ENCODE data around the gene THOP1.
"Not testable (repeated sequence)": the region's sequence is repeated elsewhere in the genome, so short reads cannot be mapped to it uniquely, and the experiment has no call there.

The THOP1 gene

DNA sequence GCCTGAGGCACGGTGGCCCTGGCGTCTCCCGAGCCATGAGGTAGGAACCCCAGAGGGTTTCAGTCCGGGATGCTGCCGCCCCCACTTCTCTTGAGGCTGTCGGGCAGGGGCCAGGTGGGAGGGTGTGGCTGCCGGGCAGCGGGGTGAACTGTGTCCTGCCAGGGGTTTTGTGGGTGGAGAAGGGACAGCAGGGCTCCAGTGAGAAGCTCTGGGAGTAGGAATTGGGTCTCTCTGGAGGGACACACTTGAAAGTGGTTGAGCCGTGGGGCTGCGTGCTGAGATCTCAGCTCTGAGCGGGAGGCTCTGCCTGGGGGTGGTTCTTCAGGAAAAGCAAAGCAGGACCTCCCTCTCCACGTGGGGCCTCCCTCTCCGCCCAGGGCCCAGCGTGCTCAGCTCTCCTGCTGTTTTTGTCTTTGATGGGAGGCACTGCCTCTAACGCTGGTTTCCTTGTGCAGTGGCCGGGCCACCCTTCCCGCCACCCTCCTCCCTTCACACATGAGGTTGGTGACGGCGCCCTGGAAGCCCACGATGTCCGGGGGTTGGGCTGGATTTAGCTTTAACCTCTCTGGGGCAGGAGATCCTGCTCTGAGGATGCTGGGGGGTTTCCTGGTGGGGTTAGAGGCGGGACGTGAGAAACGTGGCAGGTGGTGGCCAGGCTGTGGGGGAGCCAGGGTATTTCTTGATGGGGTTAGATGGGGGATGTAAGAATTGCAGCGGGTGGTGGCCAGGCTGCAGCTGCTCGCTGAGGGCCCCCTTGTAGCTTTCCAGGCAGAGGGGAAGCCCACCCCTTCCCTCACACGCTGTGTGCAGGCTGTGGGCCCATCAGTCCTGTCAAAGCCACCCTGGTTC is 19.1 kb downstream of the THOP1 start:
- no peak for DNase-seq

DNA sequence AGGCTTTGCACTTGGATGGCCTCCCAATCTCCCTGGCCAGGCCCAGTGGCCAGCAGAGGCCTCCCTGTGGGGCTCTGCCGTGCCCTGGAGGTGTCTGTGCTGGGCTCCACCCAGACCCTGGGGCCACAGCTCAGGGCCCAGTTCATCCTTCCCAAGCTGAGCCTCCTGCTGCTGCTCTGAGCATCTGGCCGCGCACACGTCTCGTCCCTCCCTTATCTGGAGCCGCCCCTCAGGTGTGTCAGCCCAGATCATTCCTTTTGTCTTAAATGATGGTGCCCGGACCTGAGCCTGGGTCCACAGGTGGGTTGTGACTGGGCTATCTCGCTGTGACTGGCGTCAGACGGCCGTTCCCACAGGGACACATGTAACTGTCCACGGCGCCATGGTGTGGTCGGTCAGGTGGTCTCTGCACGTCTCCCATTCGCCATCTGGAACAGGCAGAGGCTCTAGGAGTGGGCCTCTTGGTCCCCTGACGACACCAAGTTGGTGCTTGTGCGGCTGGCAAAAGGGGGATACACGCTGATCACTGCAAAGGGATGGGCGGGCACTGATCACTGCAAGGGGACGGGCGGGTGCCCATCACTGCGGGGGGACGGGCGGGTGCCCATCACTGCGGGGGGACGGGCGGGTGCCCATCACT is 20.1 kb downstream of the THOP1 start:
- no peak for DNase-seq

DNA sequence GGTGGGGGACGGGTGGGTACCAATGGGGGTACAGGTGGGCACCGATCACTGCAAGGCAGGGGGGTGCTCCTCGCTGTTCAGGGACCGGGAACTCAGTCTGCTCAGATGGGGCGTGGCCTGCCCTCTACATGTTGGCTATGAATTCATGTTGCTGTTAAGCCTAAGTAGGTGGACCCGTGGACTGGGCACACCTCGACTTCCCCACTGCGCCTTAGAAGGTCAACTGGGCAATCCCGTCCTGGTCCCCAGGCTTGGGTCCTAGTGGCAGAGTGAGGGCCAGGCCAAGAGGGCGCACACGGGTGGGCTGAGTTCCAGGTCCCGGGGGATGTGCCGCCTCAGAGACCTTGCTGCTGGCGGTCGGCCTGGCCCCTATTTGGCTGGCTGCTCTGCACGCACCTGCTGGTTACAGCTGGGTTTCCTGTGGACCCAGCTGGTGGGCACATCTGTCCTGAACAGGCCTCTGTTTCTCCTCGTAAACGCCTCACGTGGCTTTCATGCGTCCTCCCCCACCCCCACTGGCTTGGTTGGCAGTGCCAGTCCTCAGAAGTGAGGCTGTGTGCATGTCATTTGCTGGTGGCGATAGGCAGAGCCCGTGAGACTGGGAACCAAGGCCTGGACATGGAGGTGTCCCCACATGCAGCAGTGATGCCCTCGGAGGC is 20.8 kb downstream of the THOP1 start:
- no peak for DNase-seq

DNA sequence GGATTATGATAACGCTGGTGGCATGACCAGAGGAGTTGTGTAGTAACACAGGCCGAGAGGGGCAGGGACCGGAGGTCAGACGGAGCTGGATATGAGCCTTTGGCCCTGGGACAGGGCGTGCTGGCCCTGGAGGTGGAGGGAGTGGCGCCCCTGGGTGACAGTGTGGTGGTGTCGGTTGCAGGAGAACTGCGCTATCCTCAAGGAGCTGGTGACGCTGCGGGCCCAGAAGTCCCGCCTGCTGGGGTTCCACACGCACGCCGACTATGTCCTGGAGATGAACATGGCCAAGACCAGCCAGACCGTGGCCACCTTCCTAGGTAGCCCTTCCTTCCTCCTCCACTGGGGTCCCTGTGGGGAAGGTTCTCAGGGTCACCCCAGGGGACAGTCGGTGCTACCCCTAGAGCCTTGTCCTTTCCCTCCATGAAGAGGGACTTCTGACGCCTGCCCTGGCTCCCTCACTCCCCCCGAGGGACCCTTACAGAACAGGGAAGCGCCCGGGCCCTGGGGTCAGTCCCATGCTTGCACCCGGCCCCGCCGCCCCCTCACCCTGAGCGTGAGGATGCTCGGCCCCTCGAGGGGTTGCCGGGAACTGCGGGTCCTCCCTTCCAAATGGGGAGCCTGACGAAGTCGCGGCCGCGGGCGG is 21.6 kb downstream of the THOP1 start:
- no peak for DNase-seq

DNA sequence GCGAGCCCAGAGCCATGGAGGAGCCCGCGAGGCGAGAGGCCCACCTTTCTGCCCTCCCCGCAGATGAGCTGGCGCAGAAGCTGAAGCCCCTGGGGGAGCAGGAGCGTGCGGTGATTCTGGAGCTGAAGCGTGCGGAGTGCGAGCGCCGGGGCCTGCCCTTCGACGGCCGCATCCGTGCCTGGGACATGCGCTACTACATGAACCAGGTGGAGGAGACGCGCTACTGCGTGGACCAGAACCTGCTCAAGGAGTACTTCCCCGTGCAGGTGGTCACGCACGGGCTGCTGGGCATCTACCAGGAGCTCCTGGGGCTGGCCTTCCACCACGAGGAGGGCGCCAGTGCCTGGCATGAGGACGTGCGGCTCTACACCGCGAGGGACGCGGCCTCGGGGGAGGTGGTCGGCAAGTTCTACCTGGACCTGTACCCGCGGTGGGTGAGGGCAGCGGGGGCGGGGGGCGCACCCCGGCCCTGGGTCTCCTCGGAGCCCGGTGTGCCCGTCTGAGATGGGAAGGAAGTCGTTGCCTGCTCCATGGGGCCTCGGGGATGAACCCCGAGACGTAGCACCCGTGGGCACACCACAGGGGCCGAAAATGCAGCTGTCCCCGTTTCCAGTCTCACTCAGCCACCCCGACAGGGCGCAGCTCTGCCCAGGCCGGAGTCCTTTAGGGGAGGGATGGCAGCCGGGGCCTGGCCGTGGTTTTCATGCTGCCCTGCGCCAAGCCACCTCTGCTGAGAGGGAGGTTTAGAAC is 22.3 kb downstream of the THOP1 start:
- no peak for DNase-seq

DNA sequence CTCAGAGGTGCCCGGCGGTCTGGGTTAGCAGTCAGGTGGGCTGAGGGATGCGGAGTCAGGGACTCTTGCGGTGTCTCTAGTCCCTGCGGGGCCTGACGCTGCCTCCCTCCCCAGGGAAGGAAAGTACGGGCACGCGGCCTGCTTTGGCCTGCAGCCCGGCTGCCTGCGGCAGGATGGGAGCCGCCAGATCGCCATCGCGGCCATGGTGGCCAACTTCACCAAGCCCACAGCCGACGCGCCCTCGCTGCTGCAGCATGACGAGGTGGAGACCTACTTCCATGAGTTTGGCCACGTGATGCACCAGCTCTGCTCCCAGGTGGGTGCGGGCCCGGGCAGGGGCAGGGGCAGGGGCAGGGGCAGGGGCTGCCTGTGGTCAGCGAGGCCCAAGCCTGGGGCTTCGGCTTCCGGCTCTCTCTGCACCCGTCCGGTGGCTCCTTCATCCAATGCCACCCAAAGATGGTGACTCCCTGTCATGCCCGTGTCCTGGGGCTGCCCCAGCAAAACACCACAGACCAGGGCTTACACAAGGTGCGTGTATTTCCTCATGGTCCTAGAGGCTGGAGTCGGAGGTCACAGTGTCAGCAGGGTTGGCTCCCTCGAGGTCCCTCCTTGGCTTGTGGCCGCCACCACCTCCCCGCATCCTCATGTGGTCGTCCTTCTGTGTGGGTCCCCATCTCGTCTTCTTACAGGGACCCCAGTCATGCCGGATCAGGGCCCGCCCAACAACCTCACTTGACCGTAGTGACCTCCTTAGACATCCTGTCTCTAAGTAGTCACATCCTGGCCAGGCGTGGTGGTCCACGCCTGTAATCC is 23.0 kb downstream of the THOP1 start:
- DNase-seq = no peak

DNA sequence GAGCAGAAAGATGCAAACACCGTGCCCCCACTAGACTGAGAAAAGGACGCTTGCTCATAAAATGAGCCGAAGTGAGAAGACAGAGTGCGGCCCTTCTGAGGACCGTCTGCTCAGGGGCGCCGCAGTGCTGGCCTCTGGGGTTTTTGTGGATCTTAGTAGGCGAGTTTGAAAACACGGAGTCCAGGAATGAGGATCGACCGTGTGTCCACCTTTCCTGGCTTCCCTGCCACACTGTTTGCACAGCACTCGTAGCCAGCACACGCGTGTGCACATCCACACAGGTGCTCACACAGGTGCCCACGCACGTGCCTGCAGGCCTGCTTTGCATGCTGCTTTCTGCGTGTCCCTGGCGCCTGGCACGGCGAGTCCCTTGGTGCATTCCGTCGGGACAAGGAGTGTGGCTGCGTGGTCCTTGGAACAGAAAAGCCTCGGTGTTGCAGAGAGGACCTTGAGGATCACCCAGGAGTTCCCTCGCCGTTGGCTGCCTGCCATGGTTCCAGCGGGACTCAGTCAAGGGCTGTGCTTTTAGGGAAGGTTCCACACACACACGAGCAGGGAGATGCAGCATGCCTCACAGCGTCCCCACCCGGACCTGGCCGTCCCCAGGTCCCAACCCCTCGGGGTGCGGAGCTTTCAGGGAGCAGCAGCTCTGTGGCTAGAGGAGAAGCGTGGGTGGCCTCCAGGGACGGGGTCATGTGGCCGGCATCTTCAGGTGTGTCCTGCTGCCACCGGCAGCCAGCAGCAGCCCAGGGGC is 24.3 kb downstream of the THOP1 start:
- DNase-seq = no peak

DNA sequence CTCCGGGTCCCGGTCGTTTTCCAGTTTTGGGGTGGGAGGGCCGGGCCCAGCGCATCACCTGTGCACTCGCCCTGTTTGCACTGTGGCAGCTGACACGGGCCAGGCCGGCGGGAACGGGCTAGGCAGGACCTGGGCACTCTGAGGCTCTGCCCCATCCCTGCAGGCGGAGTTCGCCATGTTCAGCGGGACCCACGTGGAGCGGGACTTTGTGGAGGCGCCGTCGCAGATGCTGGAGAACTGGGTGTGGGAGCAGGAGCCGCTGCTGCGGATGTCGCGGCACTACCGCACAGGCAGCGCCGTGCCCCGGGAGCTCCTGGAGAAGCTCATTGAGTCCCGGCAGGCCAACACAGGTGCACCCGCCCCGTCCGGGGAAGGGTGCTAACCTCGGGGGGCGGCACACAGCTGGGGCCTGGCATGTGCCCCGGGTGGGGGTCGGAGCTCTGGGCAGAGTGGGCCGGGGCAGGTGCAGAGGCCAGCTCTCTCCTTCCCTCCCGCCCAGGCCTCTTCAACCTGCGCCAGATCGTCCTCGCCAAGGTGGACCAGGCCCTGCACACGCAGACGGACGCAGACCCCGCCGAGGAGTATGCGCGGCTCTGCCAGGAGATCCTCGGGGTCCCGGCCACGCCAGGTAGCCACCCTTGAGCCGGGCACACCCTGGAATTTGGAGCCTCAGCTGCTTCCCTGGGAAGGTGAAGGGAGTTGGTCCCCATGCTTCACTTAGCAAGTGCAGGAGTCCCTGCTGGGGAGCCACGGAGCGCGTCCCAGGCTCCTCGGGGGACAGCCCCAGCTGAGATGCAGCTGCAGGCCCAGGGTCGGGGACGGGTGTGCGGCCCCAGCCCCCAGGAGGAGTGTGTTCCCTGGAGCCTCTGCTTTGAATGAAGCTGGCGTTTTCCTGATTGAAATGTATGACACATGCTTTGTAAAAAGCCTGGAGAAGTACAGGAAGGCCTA is 25.1 kb downstream of the THOP1 start:
- DNase-seq = no peak

DNA sequence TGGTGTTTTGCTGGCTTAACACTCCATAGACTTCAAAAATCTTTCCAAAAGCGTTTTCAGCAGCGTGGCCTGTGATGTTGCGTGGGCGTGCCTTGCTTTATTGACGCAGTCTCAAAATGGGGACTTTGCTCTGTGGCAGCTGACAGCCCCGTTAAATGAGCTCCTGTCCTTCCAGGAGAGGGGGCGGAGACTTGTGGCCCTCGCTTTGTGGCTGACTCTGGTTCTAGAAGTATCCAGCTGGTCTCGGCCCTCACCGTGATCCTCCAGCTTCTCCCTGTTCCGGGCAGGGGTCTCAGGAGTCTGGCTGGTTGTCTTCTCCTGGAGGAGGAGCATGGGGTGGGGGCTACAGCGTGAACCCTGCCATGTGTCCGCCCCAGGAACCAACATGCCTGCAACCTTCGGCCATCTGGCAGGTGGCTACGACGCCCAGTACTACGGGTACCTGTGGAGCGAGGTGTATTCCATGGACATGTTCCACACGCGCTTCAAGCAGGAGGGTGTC is 26.0 kb downstream of the THOP1 start:
- DNase-seq = no peak

DNA sequence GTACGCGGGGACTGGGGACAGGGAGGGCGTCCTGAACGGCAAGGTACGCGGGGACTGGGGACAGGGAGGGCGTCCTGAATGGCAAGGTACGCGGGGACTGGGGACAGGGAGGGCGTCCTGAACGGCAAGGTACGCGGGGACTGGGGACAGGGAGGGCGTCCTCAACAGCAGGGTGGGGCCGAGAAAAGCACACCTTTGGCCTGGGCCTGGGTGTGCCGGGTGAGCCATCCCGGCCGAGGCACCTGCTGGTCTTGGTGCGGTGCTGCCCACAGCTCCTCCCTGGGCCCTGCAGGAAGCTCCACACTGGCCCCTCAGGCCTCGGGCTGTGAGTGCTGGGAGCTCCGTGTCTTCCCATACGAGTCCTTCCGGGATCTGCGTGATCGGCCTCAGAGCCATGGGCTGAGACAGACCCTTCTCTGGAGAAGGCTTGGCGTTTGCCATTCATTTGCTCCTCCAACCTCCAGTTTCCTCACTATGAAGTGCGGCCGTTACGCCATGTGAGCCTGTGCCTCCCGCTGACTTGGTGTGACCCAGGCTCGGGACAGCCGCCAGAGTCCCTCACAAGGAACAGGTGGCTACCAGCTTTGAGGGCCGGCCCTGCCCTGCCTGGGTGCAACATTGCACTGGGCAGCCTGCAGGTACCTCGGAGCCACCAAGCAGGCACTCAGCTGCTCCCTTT is 26.6 kb downstream of the THOP1 start:
- DNase-seq = no peak

DNA sequence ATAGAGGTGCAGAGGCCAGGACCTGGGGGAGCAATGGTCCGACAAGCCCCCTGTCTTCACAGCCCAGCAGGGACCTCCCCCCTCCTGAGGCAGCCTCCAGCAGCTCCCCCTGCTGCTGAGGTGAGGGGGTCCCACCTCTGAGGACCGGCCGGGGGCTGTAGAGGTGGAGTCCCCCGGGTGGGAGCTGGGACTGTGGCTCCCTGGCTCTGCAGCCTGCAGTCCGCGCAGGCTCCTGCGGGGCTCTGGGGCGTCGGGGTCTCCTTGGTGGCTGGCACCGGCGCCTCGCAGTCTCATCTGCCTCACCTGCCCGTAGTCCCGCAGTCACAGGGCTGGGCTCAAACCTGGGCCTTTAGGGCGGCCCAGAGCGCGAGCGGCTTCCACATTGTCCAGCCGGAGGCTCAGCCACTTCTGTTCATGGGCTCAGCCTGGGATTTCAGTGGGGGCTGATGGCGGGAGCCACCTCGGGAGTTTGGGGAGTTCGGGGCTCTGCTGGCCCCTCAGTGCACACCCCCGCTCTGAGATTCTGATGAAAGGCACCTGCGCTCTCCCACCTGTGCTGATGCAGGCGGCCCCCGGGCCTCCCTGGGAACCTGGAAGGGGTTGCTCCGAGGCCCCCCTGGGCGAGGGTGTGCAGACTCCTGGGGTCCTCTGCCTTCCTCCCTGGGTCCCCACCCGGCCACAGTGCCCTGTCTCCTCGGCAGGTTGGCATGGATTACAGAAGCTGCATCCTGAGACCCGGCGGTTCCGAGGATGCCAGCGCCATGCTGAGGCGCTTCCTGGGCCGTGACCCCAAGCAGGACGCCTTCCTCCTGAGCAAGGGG is 27.3 kb downstream of the THOP1 start:
- DNase-seq = no peak

DNA sequence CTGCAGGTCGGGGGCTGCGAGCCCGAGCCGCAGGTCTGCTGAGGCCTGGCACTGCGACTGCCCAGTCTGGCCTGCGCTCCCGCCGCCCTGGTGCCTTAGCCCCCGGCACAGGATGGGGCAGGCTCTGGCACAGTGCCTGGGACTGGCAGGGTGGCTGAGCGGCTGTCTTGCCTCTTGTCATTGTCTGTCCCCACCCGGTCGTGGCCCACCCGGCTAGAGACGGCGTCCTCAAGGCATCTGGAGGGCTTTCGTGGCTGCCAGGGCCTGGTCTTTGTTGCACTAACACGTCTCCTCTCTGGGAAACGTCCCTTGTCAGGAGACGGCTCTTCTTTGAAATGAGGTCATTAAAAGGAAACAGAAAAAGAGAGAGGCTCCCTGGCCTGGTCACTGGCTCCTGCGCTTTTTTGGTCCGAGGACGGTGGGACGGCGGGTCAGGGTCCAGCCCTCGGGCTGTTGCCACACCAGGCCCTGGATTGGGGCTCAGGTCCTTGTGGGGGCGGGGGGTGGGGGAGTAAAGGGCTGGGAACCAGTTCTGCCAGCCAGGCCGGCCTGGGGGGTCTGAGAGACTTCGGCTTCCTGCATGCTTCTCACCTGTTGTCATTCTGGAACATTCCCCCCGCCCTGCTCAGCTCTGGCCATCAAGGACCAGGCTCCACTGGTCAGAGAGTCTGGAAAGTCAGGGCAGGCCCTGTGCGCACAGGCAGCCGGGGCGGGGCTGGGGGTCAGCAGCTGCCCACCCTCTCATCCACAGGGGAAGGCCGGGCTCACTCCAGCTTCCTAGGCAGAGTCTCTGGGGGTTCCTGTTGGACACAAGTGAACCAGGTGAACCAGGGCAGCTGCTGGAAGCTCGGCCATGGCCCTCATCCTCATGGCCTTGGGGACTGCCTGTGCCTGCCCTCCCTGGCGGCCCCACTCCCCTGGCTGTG is 28.2 kb downstream of the THOP1 start:
- no peak for DNase-seq

DNA sequence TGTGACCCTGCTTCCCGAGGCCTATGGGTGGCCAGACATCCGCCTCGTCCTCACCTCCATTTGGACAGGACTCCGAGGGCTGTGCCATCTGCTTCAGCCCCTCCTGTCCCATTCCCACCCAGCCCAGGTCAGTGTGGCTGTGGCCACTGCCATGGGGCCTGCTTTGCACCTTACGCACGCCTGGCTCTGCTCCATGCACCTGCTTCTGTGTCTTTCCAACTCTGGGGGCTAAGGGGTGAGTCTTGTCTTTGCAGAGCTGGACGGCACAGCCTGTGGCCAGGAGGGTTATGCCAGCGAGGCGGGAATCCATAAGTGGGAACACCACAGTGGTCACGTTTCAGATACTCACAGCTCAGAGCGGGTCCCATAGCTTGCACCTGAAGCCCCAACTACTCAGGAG is 29.1 kb downstream of the THOP1 start:
- no peak for DNase-seq

DNA sequence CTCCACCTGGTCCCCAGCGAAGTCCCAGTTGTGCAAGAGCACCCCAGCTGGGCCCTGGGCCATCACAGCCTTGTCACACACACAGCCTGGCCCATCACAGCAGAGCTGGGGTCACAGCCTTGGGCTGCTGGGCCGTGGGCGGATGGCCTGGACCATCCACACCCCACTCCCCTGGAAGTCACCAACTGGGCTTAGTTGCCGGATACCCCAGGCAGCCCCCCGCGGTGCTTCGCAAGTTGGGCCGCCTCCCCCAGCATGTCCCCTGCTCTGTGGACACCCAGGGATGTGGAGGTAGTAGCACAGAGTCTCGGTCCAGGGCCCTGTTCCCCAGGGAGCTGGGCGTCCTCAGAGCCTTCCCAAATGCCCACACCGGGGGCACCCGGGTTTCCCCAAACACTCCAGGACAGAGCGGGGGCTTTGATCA is 29.9 kb downstream of the THOP1 start:
- DNase-seq = no peak

DNA sequence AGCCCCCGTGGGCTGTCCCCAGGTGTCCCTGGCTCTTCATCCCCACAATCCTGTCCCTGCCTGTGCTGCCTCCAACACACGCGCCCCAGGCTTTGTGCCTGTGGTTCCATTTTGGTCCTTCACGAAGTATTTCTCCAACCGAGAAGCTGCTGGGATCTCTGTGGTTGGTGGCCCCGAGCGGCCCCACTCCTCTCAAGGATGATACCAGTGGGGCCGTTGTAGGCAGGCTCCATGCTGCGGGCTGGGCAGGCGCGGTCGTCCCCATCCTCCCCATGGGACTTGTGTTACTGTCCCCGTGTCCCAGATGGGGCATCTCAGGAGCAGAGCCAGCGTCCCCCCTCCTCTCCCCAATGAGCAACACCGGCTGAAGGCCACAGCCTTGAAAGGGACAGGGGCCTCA is 30.6 kb downstream of the THOP1 start:
- DNase-seq = no peak

DNA sequence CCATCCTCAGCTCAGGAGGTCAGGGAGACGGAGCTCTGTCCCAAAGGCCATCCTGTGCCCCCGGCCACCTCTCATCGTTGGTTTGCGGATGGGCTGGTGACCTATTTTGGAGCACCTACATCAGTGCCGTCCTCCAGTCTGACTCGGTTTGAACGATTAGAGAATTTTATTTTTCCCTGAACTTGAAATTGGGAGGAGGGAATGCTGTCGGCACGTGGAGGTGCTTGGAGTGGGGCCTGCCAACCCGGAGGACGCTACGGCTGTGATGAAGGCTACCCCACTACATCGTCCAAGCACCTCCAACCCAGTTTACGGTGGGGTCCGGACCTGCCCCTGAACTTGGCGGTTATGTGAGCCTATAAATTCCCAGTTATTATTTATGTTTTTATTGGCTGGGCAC is 31.3 kb downstream of the THOP1 start:
- DNase-seq = no peak

DNA sequence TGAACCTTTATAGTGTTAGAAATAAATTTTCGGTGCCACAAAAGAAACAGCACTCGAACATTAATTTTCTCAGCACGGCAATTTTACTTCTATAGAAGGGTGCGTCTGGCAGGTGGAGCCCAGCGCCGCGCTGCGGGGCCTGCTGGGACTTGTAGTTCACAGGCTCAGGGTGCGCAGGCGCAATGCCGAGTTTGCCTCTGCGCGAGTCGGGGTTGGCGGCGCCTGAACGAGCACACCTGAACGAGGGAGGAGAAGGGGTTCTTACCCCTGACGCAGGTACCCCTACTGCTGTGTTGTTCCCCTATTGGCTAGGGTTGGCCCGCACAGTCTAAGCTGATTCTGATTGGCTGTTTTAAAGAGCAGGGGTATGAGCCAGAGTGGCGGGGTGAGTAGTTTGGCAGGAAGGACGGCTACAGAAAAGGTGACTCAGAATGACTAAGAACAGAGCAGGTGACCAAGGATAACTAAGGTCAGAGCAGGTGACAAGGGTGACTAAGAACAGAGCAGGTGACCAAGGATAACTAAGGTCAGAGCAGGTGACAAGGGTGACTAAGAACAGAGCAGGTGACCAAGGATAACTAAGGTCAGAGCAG is 32.0 kb downstream of the THOP1 start:
- not testable (repeated sequence) for DNase-seq

Data from SHP77 treated with DMSO at 0.1 percent for 48 hours (cell line).